NCI-H345 treated with DMSO at 0.1 percent for 48 hours (cell line): ENCODE measurements around the gene SLC2A11.
A peak's percentile ranks its signal among the peaks of the same experiment; 100 is the strongest.

Experiments
- DNase-seq: peaks from one replicate; lab custom pipeline; 2025; ENCODE audit not compliant: unreplicated experiment; lab: John Stamatoyannopoulos, UW

SLC2A11 gene

GRCh38 chr22:23831781-23832180, 25.9 kb upstream of the SLC2A11 start:
- no peak for DNase-seq

GRCh38 chr22:23832226-23833016, 25.3 kb upstream of the SLC2A11 start:
- no peak for DNase-seq

GRCh38 chr22:23833017-23833751, 24.5 kb upstream of the SLC2A11 start:
- DNase-seq: no peak

DNA sequence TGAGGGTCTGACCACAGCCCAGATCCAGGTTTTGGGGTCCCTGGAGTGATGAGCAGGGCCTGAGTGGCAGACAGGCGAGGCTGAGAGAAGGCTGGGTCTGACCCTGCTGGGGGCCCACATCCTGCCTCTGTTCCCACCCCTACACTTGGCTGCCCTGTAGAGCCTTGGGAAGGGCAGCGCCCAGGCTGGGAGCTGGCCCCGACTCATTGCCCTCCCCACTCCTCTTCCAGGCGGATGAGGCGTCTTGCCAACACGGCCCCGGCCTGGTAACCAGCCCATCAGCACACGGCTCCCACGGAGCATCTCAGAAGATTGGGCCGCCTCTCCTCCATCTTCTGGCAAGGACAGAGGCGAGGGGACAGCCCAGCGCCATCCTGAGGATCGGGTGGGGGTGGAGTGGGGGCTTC, 23.8 kb upstream of the SLC2A11 start:
- DNase-seq: no peak

- DNase-seq: no peak
These were observed 23.3 kb upstream of the SLC2A11 start for GRCh38 chr22:23834406-23834792.

DNA sequence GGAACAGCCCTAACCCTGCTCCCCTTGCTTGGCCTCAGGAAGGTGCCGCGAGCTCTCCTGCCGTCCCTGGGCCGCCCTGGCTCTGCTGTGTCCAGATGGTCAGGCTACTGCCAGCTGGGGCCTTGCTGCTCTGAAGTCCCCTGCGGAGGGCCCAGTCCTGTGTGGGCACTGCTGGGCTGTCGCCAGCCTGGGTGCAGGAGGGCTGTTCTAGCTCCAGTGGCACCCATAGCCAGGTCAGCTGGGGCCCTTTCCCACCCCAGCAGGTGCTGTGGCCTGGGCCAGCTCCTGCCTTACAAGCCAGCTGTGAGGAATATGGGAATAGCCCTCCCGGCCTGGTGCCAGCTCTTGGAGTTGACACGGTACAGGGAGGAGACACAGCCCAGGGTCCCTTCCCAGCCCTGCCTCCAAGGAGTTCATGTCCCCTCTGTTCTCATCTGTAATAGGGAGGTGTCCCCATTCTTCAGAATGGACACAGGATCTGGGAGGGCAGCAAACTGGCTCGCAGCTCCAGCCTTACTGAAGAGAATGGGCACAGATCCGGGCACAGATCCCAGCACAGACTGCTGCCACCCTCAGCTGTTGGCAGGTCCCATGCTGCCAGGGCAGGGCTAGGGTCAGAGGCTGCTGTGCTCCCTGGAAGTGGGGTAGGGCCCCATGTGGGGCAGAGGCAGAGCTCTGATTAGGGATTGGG, 22.7 kb upstream of the SLC2A11 start:
- DNase-seq: no peak

DNA sequence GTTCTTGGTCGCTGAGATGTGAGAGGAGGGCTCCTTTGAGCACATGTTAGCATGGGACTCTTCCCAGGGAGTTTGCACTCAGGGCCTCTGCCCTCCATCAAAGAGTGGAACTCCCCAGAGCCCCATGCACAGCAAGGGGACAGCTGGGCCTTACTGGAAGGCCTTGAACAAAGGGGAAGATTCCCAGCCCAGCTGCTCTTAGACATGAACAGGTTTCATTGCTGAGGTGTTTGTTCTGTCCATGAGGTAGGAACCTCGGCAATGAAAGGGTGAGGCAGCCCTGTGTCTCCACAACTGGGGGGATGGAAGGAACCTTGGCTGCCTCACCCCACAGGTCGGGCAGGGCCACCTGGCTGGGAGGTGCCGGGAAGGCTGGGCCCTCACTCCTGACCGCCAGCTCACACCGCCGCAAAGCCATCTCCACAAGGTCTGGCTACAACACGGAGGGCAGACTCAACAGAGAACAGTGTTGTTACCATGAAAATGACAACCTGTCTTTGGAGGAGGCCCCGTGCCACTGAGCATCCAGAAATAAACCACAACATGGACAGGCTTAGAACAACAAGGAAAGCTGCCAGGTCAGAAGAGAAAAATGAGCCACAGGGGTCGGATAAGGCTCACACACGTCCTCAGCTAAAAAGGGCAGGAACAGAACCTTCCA, 22.1 kb upstream of the SLC2A11 start:
- no peak for DNase-seq

GRCh38 chr22:23836281-23836680, 21.4 kb upstream of the SLC2A11 start:
- no peak for DNase-seq

- DNase-seq: no peak
These were observed 20.8 kb upstream of the SLC2A11 start for GRCh38 chr22:23836692-23837495.

GRCh38 chr22:23837496-23837859, 20.2 kb upstream of the SLC2A11 start:
- no peak for DNase-seq

DNA sequence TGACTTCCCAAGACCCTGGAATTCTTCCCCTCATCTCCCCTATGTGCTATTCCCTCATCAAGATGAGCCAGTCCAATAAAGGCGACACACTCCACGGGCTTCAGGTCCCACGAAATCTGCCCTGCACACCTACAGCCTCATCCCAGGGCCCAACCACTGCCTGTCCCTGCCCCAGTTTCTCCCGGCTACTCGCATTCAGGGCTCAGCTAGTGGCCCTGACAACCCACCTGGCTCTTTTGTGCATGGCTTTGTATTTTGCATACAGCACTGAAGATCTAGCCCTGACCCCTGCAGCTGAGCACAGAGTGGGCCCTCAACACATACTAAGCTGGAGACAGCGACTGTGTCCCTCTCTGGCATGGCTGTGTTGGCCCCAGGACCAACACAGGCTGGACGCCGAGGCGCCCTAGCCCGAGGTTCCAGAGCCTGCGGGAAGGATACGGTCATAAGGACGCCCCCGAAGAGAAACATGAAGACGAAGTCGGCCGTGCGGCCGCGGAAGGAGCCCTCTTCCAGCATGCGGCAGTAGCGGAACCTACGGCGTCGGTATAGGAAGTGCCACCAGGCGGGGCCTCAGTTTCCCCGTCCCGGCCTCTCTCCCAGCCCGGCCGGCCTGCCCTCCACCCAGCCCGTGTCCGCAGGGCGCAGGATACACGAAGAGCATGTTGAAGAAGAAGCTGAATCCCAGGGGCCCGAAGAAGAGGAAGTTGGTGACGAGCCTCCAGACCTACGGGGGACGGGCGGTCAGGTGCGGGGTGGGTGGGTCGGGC, 19.6 kb upstream of the SLC2A11 start:
- DNase-seq: no peak

- DNase-seq: peak; percentile 99
These were observed 18.8 kb upstream of the SLC2A11 start, which contains the start of gene DERL3 for GRCh38 chr22:23838681-23839468. Gene DERL3, minus strand, starts transcription at chr22:23839006. Its CDS starts 19 bp downstream, at chr22:23838987.

GRCh38 chr22:23840026-23840425, 17.6 kb upstream of the SLC2A11 start:
- DNase-seq: no peak

GRCh38 chr22:23841292-23841691, 16.4 kb upstream of the SLC2A11 start:
- DNase-seq: no peak

GRCh38 chr22:23841736-23842445, 15.8 kb upstream of the SLC2A11 start:
- DNase-seq: no peak

GRCh38 chr22:23842599-23842998, 15.1 kb upstream of the SLC2A11 start:
- no peak for DNase-seq

GRCh38 chr22:23844739-23845202, 12.9 kb upstream of the SLC2A11 start:
- DNase-seq: no peak
